B cell (primary cell): Measurements from ENCODE around the gene SPEN. TPM values are rescaled to one million over a fixed set of nuclear protein-coding genes. Genes with fewer than 3 reads are reported as not detected.

Experiments used
- ATAC-seq: fragments of 200-7000 bp; cut with Tn5 transposase; one replicate; pipeline ENCODE4 v1.10.0; 2021; ENCODE audit warnings: low read depth, mild to moderate bottlenecking, moderate number of reproducible peaks, moderate library complexity
- CTCF ChIA-PET: fragments of 350-600 bp; sonication (Branson Sonifier 250); formaldehyde crosslinking; loops from one replicate; lab custom pipeline; 2021; ENCODE audit warnings: antibody characterized with exemption, inconsistent platforms; lab: Charles Lee
- POLR2A ChIA-PET: fragments of 350-600 bp; sonication (Branson Sonifier 250); formaldehyde crosslinking; loops from one replicate; lab custom pipeline; 2021; ENCODE audit warnings: antibody characterized with exemption; lab: Charles Lee
- DNase-seq: peaks from one replicate; pipeline ENCODE4 v3.0.0; 2013
- H2AFZ ChIP-seq: 2 replicates; pipeline ENCODE4 v1.6.1; 2012; ENCODE audit warnings: mild to moderate bottlenecking, low read depth, low read length; ENCODE audit not compliant: insufficient read depth, poor library complexity, severe bottlenecking
- H3K27ac ChIP-seq, 2 donors: 1 replicate in 1 of 2; 2 replicates in 1 of 2; pipeline ENCODE4 v1.5.1; 2012 to 2013; ENCODE audit warnings: low read length in 2 of 2, mild to moderate bottlenecking in 2 of 2, moderate library complexity in 1 of 2
- H3K27me3 ChIP-seq, 4 experiments: fragments of 200-600 bp in 1 of 4; sonication (generic) in 1 of 4; replicated peaks in 1 of 4; 1 replicate in 2 of 4; 2 replicates in 2 of 4; pipeline versions ENCODE4 v1.6.1 to v1.7.0; 2013 to 2016; ENCODE audit warnings: low read length in 3 of 4, mild to moderate bottlenecking in 2 of 4, mixed read lengths in 1 of 4, moderate library complexity in 1 of 4; ENCODE audit not compliant: insufficient read depth in 4 of 4, control insufficient read depth in 3 of 4; ENCODE audit errors: control extremely low read depth in 1 of 4
- H3K36me3 ChIP-seq, 2 experiments: replicated peaks in 1 of 2; 1 replicate in 1 of 2; 2 replicates in 1 of 2; pipeline versions ENCODE4 v1.6.1 to v1.7.1; 2013; ENCODE audit warnings: low read length in 1 of 2; ENCODE audit not compliant: insufficient read depth in 2 of 2, control insufficient read depth in 1 of 2; ENCODE audit errors: control extremely low read depth in 1 of 2, extremely low read depth in 1 of 2
- H3K4me1 ChIP-seq, 2 donors: fragments of 200-600 bp in 1 of 2; sonication (generic) in 1 of 2; 1 replicate in 1 of 2; 2 replicates in 1 of 2; pipeline versions ENCODE4 v1.5.1 to v1.6.1; 2013 to 2017; ENCODE audit warnings: low read length in 2 of 2; ENCODE audit not compliant: control insufficient read depth in 2 of 2, insufficient read depth in 2 of 2
- H3K4me2 ChIP-seq: replicated peaks from 2 replicates; pipeline ENCODE3; 2012; ENCODE audit warnings: mild to moderate bottlenecking, low read depth, low read length; ENCODE audit not compliant: poor library complexity, severe bottlenecking
- H3K4me3 ChIP-seq, 5 experiments: fragments of 200-600 bp in 1 of 5; sonication (generic) in 1 of 5; 1 replicate in 3 of 5; 2 replicates in 2 of 5; pipeline versions ENCODE4 v1.5.1 to v1.7.0; 2011 to 2016; ENCODE audit warnings: low read length in 4 of 5, mild to moderate bottlenecking in 4 of 5, low read depth in 2 of 5, control low read depth in 1 of 5, moderate library complexity in 1 of 5; ENCODE audit not compliant: insufficient read depth in 1 of 5; ENCODE audit errors: control extremely low read depth in 1 of 5, extremely low read depth in 1 of 5
- H3K79me2 ChIP-seq: fragments of 200-600 bp; sonication (generic); one replicate; pipeline ENCODE4 v1.6.0; 2016; ENCODE audit warnings: low read length; ENCODE audit not compliant: control insufficient read depth, insufficient read depth
- H3K9ac ChIP-seq: fragments of 200-600 bp; sonication (generic); 2 replicates; pipeline ENCODE4 v1.6.1; 2017; ENCODE audit warnings: mild to moderate bottlenecking, low read length, moderate library complexity
- H3K9me3 ChIP-seq, 3 donors: one replicate each; pipeline versions ENCODE4 v1.6.1 to v1.7.1; 2013; ENCODE audit warnings: low read length in 2 of 3; ENCODE audit not compliant: control insufficient read depth in 2 of 3, insufficient read depth in 1 of 3; ENCODE audit errors: control extremely low read depth in 1 of 3
- H4K20me1 ChIP-seq: 2 replicates; pipeline ENCODE4 v1.6.0; 2012; ENCODE audit warnings: mild to moderate bottlenecking, low read length; ENCODE audit not compliant: insufficient read depth, control insufficient read depth, poor library complexity, severe bottlenecking
- H3K27ac Mint-ChIP-seq: one replicate; pipeline ENCODE4 v1.8.0; 2021; ENCODE audit warnings: mixed read lengths
- H3K27me3 Mint-ChIP-seq: one replicate; pipeline ENCODE4 v1.8.0; 2021; ENCODE audit warnings: mixed read lengths
- H3K4me1 Mint-ChIP-seq: one replicate; pipeline ENCODE4 v1.8.0; 2021; ENCODE audit warnings: mixed read lengths
- H3K4me3 Mint-ChIP-seq: one replicate; pipeline ENCODE4 v1.8.0; 2021; ENCODE audit warnings: mixed read lengths
- H3K9me3 Mint-ChIP-seq: one replicate; pipeline ENCODE4 v1.8.0; 2022; ENCODE audit warnings: mixed read lengths; ENCODE audit not compliant: insufficient read depth
- EZH2 ChIP-seq: IDR thresholded peaks from 2 replicates; pipeline ENCODE4 v1.6.1; 2012; ENCODE audit warnings: borderline replicate concordance, low read depth, mild to moderate bottlenecking, moderate library complexity, low read length; ENCODE audit not compliant: insufficient read depth, poor library complexity, severe bottlenecking
- WGBS: methylation state at CpG from one replicate; pipeline ENCODE4 v1.1.5; 2013; ENCODE audit warnings: missing lambda C conversion rate; ENCODE audit not compliant: insufficient coverage; 5-methylcytosine and 5-hydroxymethylcytosine counted together
- intact Hi-C: fragments of 100-400 bp; cut with micrococcal nuclease; formaldehyde crosslinking; loops from one replicate; pipeline ENCODE4 v1.10.0; 2022
- polyA plus RNA-seq: library from polyadenylated mRNA; depleted of rRNA; stranded (reverse); fragments of >200 nt; gene quantifications from 2 replicates; pipeline ENCODE4 v1.2.3, GENCODE V29; 2012
- total RNA-seq, 2 donors: library from RNA; stranded (reverse); fragments of 120-200 nt in 1 of 2; gene quantifications; 1 replicate in 1 of 2; 2 replicates in 1 of 2; pipeline versions ENCODE4 v1.2.3 to v1.2.4, GENCODE V29; 2013 to 2022
- TF ChIP-seq, protein P1 (sequence below): fragments of 200-600 bp; IDR thresholded peaks from one replicate; pipeline ENCODE4 v1.8.0; 2022; ENCODE audit warnings: antibody characterized with exemption, mild to moderate bottlenecking

SPEN gene
- total and polyA plus RNA-seq, 2 donors (not counting 1 experiment from before 2014, with no cell fraction given) = 29.1 to 126 TPM

DNA sequence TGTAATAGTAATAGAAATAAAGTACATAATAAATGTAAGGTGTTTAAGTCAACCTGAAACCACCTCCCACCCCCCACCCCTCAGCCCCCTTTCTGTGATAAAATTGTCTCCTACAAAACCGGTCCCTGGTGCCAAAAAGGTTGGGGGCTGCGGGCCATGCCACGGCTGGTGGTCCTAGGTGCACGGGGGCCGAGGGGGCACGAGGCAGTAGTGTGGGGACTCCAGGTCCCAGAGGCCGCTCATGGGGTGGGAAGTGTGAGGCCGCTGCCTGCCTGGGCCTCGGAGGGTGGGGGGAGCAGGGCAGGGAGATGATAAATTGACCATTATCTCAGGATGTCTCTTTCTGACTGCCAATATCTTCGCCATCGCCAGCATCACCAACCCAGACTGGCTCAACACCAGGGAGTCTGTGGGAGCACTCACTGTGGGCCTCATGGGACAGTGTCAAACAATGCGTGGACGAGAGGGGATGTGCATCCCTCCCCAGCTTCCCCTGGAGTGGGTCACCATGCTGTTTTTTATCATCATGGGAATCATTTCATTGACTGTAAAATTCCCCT, 121.9 kb downstream of the SPEN start:
- H3K27me3 Mint-ChIP-seq = no peaks in the 10 kb centered on the region
- H3K27me3 ChIP-seq = no peaks in the 10 kb centered on the region
- over 99% methylated on average over 10 of the region's 13 CpGs for WGBS
- H3K27ac ChIP-seq = no peak overlapping the region
- intact Hi-C loops = loop anchor here (5.0 kb wide), 1 partner anchor 287 kb away; the partner anchor contains the start of gene PLEKHM2
- H2AFZ ChIP-seq = no peak overlapping the region
- H3K9me3 ChIP-seq = peaks cover 0 to 4% (median 0%) of the 10 kb centered on the region in 3 donors
- H3K4me3 ChIP-seq = no peak overlapping the region
- no peak overlapping the region for H3K4me2 ChIP-seq
- no peaks in the 10 kb centered on the region for H4K20me1 ChIP-seq
- peaks cover 41 to 55% of the 10 kb centered on the region in 2 donors for H3K4me1 ChIP-seq
- no peak for DNase-seq
- H3K9ac ChIP-seq = no peak overlapping the region
- no peaks in the 10 kb centered on the region for H3K9me3 Mint-ChIP-seq
- TF ChIP-seq EZH2 = no peak
- TF ChIP-seq, protein P1, sequence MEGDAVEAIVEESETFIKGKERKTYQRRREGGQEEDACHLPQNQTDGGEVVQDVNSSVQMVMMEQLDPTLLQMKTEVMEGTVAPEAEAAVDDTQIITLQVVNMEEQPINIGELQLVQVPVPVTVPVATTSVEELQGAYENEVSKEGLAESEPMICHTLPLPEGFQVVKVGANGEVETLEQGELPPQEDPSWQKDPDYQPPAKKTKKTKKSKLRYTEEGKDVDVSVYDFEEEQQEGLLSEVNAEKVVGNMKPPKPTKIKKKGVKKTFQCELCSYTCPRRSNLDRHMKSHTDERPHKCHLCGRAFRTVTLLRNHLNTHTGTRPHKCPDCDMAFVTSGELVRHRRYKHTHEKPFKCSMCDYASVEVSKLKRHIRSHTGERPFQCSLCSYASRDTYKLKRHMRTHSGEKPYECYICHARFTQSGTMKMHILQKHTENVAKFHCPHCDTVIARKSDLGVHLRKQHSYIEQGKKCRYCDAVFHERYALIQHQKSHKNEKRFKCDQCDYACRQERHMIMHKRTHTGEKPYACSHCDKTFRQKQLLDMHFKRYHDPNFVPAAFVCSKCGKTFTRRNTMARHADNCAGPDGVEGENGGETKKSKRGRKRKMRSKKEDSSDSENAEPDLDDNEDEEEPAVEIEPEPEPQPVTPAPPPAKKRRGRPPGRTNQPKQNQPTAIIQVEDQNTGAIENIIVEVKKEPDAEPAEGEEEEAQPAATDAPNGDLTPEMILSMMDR = no peak
- peaks cover 2 to 41% of the 10 kb centered on the region in 2 experiments for H3K36me3 ChIP-seq
- peaks cover 57% of the 10 kb centered on the region for H3K4me1 Mint-ChIP-seq
- CTCF ChIA-PET = no interaction called here
- ATAC-seq = no peak
- peaks cover 74% of the 10 kb centered on the region for H3K79me2 ChIP-seq
- H3K4me3 Mint-ChIP-seq = no peak overlapping the region
- POLR2A ChIA-PET = no interaction called here
- no peak overlapping the region for H3K27ac Mint-ChIP-seq

DNA sequence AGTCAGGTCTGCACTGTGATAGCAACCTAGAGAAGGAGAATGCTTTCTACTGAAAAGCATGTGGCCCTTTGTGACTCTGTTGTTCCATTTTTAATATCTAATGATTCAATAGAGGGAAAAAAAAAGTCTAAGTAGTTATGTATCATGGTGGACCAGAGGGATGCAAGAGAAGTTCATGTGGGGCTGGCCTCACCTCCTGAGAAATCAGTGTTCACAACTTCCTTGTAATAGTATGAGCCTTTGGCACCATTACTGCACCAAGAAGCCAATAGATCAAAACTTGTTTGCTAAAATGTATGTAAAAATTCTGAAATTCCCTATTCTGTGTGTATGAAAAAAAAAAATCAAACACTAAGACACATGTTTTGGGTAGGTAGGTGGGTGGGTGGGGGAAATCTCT, 123.4 kb downstream of the SPEN start:
- H4K20me1 ChIP-seq = no peaks in the 10 kb centered on the region
- H3K9ac ChIP-seq = no peak overlapping the region
- peaks cover 86% of the 10 kb centered on the region for H3K79me2 ChIP-seq
- Mint-ChIP-seq H3K9me3 (no peaks in the 10 kb centered on the region), H3K27me3 (no peaks in the 10 kb centered on the region), H3K4me3 (no peak overlapping the region), H3K27ac (no peak overlapping the region), H3K4me1 (peaks cover 52% of the 10 kb centered on the region)
- no peaks in the 10 kb centered on the region for H3K27me3 ChIP-seq
- ATAC-seq = no peak
- peaks cover 0 to 4% (median 0%) of the 10 kb centered on the region in 3 donors for H3K9me3 ChIP-seq
- H3K4me3 ChIP-seq = no peak overlapping the region
- POLR2A ChIA-PET = no interaction called here
- no peak overlapping the region for H3K27ac ChIP-seq
- CTCF ChIA-PET = no interaction called here
- intact Hi-C loops = loop anchor here (10.0 kb wide), 1 partner anchor 394 kb away; the partner anchor contains the start of gene SZRD1
- H2AFZ ChIP-seq = no peak overlapping the region
- no peak overlapping the region for H3K4me2 ChIP-seq
- peaks cover 34 to 49% of the 10 kb centered on the region in 2 donors for H3K4me1 ChIP-seq
- no peak for DNase-seq
- H3K36me3 ChIP-seq = peaks cover 2 to 41% of the 10 kb centered on the region in 2 experiments
- no peak for TF ChIP-seq EZH2
- TF ChIP-seq, protein P1 = no peak
